Lung (tissue), 12 donors: ENCODE data around the gene ACTA2. TPM values are rescaled to one million over a fixed set of nuclear protein-coding genes. Genes with fewer than 3 reads are reported as not detected.

Experiments used
- ATAC-seq: fragments of 200-7000 bp; cut with Tn5 transposase; one replicate; pipeline ENCODE4 v1.9.1; 2020; ENCODE audit warnings: moderate number of reproducible peaks; ENCODE audit not compliant: insufficient read depth, low FRiP score
- DNase-seq, 3 donors: peaks; one replicate each; pipeline ENCODE4 v3.0.0-alpha.2; 2013 to 2017
- H3K27ac ChIP-seq, 2 donors: one replicate each; pipeline ENCODE4 v1.5.1; 2013; ENCODE audit warnings: mild to moderate bottlenecking in 2 of 2, moderate library complexity in 2 of 2, control low read depth in 1 of 2, inconsistent platforms in 1 of 2, low read depth in 1 of 2, low read length in 1 of 2
- H3K27me3 ChIP-seq, 3 donors: one replicate each; pipeline ENCODE4 v1.5.1; 2013; ENCODE audit warnings: low read length in 2 of 3; ENCODE audit not compliant: control insufficient read depth in 3 of 3, insufficient read depth in 3 of 3
- H3K36me3 ChIP-seq, 4 donors: one replicate each; pipeline ENCODE4 v1.5.1; 2013; ENCODE audit warnings: low read length in 4 of 4, mild to moderate bottlenecking in 1 of 4, moderate library complexity in 1 of 4; ENCODE audit not compliant: control insufficient read depth in 4 of 4, insufficient read depth in 4 of 4
- H3K4me1 ChIP-seq, 5 donors: one replicate each; pipeline ENCODE4 v1.5.1; 2013; ENCODE audit warnings: low read length in 5 of 5, mild to moderate bottlenecking in 2 of 5, moderate library complexity in 1 of 5; ENCODE audit not compliant: control insufficient read depth in 5 of 5, insufficient read depth in 5 of 5
- H3K4me3 ChIP-seq: one replicate; pipeline ENCODE4 v1.5.1; 2013; ENCODE audit warnings: mild to moderate bottlenecking, control low read depth, moderate library complexity
- H3K9ac ChIP-seq, 2 donors: one replicate each; pipeline ENCODE4 v1.5.1; 2013; ENCODE audit warnings: low read length in 2 of 2, control low read depth in 1 of 2; ENCODE audit not compliant: insufficient read depth in 1 of 2
- H3K9me3 ChIP-seq, 4 donors: one replicate each; pipeline ENCODE4 v1.5.1; 2013; ENCODE audit warnings: low read length in 3 of 4, mild to moderate bottlenecking in 1 of 4, moderate library complexity in 1 of 4; ENCODE audit not compliant: control insufficient read depth in 4 of 4, insufficient read depth in 3 of 4
- WGBS, 2 donors: extraction: QIAGEN DNeasy Blood & Tissue Kit; methylation state at CpG; one replicate each; pipeline ENCODE4 v1.1.7; 2013; 5-methylcytosine and 5-hydroxymethylcytosine counted together
- polyA plus RNA-seq, 2 donors: library from polyadenylated mRNA; stranded (reverse); fragments of 200-250 nt; gene quantifications; one replicate each; pipeline ENCODE4 v1.2.1, GENCODE V29; 2013
- total RNA-seq, 2 donors: library from RNA; depleted of rRNA in 1 of 2; stranded (reverse); fragments of >200 nt in 1 of 2; gene quantifications; one replicate each; pipeline ENCODE4 v1.2.1, GENCODE V29; 2014 to 2021
- TF ChIP-seq, protein P1 (sequence below): IDR thresholded peaks from 2 replicates; pipeline ENCODE4 v1.5.1; 2012; ENCODE audit warnings: mild to moderate bottlenecking; ENCODE audit errors: control extremely low read depth, extremely low read depth
- donor health status: control.
- donor health status: control.
- donor health status: Bipolar disorder and iron deficiency.
- donor health status: healthy.
- donor health status: DM: yes; HTN: yes; CAD: no.

The ACTA2 gene
- total and polyA plus RNA-seq, 4 donors, result 186 to 485 (median 249) TPM

DNA sequence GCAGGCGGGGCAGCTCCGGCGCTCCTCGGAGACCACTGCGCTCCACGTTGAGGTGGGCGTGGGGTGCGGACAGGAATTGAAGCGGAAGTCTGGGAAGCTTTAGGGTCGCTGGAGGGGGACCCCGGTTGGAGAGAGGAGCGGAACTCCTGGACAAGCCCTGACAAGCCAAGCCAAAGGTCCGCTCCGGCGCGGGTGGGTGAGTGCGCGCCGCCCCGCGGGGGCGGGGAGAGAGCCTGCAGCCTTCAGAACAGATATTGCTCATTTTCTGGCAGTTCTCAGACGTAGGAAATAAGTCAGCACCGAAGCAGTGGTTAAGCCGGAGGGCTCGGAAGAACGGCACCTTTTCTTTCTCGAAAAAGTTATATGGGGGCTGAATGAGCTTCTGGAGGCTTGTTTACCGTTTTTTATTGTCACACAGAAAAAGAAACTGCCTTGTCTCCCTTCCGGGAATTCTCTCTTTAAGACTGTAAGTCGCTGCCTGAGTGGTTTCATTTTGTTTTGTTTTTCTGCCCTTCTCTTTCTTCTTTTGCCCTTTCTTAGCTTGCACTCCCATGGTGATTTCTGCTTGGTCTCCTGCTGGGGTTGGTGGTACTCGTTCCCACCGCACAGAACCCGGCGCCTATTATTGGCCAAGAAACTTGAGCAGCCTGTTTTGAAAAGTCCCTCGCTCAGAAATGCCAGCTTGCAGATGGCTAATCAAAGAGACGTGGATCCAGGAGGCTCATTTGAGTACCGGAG lies 38.8 kb upstream of the ACTA2 start:
- H3K27me3 ChIP-seq, result no peaks in the 10 kb centered on the region
- H3K9ac ChIP-seq, result peak overlapping the region; percentile 48 to 100
- TF ChIP-seq, protein P1, sequence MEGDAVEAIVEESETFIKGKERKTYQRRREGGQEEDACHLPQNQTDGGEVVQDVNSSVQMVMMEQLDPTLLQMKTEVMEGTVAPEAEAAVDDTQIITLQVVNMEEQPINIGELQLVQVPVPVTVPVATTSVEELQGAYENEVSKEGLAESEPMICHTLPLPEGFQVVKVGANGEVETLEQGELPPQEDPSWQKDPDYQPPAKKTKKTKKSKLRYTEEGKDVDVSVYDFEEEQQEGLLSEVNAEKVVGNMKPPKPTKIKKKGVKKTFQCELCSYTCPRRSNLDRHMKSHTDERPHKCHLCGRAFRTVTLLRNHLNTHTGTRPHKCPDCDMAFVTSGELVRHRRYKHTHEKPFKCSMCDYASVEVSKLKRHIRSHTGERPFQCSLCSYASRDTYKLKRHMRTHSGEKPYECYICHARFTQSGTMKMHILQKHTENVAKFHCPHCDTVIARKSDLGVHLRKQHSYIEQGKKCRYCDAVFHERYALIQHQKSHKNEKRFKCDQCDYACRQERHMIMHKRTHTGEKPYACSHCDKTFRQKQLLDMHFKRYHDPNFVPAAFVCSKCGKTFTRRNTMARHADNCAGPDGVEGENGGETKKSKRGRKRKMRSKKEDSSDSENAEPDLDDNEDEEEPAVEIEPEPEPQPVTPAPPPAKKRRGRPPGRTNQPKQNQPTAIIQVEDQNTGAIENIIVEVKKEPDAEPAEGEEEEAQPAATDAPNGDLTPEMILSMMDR, result no peak
- 0% methylated on average over 38 of the region's 38 CpGs for WGBS, 2 donors
- H3K4me3 ChIP-seq, result peak overlapping the region; percentile 85
- DNase-seq, result peak; percentile 82 to 90 (median 87)
- peak; percentile 73 for ATAC-seq
- H3K36me3 ChIP-seq, result peaks cover 0 to 4% (median 1%) of the 10 kb centered on the region in 4 donors
- peaks cover 0 to 1% (median 0%) of the 10 kb centered on the region in 4 donors for H3K9me3 ChIP-seq
- peaks cover 0 to 43% (median 4%) of the 10 kb centered on the region in 5 donors for H3K4me1 ChIP-seq
- peak overlapping the region; percentile 88 to 99 for H3K27ac ChIP-seq

DNA sequence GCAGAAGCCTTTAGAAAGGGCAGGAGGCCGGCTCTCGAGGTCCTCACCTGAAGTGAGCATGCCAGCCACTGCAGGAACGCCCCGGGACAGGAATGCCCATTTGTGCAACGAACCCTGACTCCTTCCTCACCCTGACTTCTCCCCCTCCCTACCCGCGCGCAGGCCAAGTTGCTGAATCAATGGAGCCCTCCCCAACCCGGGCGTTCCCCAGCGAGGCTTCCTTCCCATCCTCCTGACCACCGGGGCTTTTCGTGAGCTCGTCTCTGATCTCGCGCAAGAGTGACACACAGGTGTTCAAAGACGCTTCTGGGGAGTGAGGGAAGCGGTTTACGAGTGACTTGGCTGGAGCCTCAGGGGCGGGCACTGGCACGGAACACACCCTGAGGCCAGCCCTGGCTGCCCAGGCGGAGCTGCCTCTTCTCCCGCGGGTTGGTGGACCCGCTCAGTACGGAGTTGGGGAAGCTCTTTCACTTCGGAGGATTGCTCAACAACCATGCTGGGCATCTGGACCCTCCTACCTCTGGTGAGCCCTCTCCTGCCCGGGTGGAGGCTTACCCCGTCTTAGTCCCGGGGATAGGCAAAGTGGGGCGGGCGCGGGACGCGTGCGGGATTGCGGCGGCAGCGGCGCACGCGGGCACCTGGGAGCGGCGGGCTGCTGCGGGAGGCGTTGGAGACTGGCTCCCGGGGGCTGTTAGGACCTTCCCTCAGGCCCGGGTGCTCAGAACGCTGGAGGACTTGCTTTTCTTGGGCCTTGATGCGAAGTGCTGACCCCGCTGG lies 38.0 kb upstream of the ACTA2 start, which contains the start of gene FAS:
Gene FAS, plus strand, starts transcription at position 415 of the 777 bp plus-strand sequence. Its CDS starts 79 bp downstream, at position 494.
- ATAC-seq, result peak; percentile 85
- no peaks in the 10 kb centered on the region for H3K27me3 ChIP-seq
- H3K9me3 ChIP-seq, result peaks cover 0 to 1% (median 0%) of the 10 kb centered on the region in 4 donors
- H3K27ac ChIP-seq, result peak within 1 kb of the TSS; percentile 88 to 99
- H3K9ac ChIP-seq, result peak within 1 kb of the TSS; percentile 53 to 100
- H3K4me1 ChIP-seq, result peaks cover 0 to 43% (median 4%) of the 10 kb centered on the region in 5 donors
- TF ChIP-seq, protein P1, result no peak
- peak within 1 kb of the TSS; percentile 85 for H3K4me3 ChIP-seq
- WGBS, 2 donors, result 0% methylated on average over 51 of the region's 51 CpGs
- H3K36me3 ChIP-seq, result peaks cover 0 to 4% (median 2%) of the 10 kb centered on the region in 4 donors
- peak; percentile 68 to 83 (median 74) for DNase-seq

DNA sequence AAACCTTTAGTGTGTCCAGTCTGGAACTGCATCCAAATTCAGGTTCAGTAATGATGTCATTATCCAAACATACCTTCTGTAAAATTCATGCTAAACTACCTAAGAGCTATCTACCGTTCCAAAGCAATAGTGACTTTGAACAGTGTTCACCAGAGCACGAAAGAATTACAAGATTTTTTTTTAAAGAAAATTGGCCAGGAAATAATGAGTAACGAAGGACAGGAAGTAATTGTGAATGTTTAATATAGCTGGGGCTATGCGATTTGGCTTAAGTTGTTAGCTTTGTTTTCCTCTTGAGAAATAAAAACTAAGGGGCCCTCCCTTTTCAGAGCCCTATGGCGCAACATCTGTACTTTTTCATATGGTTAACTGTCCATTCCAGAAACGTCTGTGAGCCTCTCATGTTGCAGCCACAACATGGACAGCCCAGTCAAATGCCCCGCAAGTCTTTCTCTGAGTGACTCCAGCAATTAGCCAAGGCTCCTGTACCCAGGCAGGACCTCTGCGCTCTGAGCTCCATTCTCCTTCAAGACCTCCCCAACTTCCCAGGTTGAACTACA lies 37.3 kb upstream of the ACTA2 start:
- peaks cover 0 to 4% (median 2%) of the 10 kb centered on the region in 4 donors for H3K36me3 ChIP-seq
- ATAC-seq, result peak; percentile 28
- peak overlapping the region; percentile 88 to 99 for H3K27ac ChIP-seq
- peak; percentile 78 to 96 (median 95) for DNase-seq
- WGBS, 2 donors, result 4 to 7% methylated on average over 8 of the region's 8 CpGs
- TF ChIP-seq, protein P1, result no peak
- H3K9me3 ChIP-seq, result peaks cover 0 to 1% (median 0%) of the 10 kb centered on the region in 4 donors
- H3K27me3 ChIP-seq, result no peaks in the 10 kb centered on the region
- peak overlapping the region; percentile 85 for H3K4me3 ChIP-seq
- peak overlapping the region; percentile 53 to 100 for H3K9ac ChIP-seq
- peaks cover 0 to 46% (median 4%) of the 10 kb centered on the region in 5 donors for H3K4me1 ChIP-seq
